NT2/D1 (cell line): ENCODE measurements around the gene EPC1.

Experiments used
- DNase-seq: peaks from one replicate; pipeline ENCODE4 v3.0.0-alpha.2; 2011; ENCODE audit warnings: low read depth, low spot score
- H3K27me3 ChIP-seq: 2 replicates; pipeline ENCODE4 v1.6.0; 2011; ENCODE audit warnings: mild to moderate bottlenecking; ENCODE audit not compliant: insufficient read length, insufficient read depth
- H3K36me3 ChIP-seq: 2 replicates; pipeline ENCODE4 v1.6.1; 2011; ENCODE audit warnings: mild to moderate bottlenecking, low read length, mixed read lengths; ENCODE audit not compliant: insufficient read depth, insufficient read length
- H3K4me1 ChIP-seq: 2 replicates; pipeline ENCODE4 v1.5.1; 2011; ENCODE audit not compliant: insufficient read depth, insufficient read length
- H3K4me3 ChIP-seq: 2 replicates; pipeline ENCODE4 v1.5.1; 2011; ENCODE audit warnings: low read depth; ENCODE audit not compliant: insufficient read length
- H3K9ac ChIP-seq: 2 replicates; pipeline ENCODE4 v1.6.0; 2011; ENCODE audit warnings: low read depth; ENCODE audit not compliant: insufficient read length
- H3K9me3 ChIP-seq: 2 replicates; pipeline ENCODE4 v1.5.1; 2011; ENCODE audit warnings: mild to moderate bottlenecking, low read length; ENCODE audit not compliant: insufficient read depth
- SUZ12 ChIP-seq: IDR thresholded peaks from 2 replicates; pipeline ENCODE4 v1.6.1; 2011; ENCODE audit not compliant: insufficient read length, insufficient read depth; ENCODE audit errors: extremely low read depth
- YY1 ChIP-seq: IDR thresholded peaks from 2 replicates; pipeline ENCODE4 v1.6.1; 2011; ENCODE audit not compliant: insufficient read length, insufficient read depth
- ZNF274 ChIP-seq: IDR thresholded peaks from 2 replicates; pipeline ENCODE4 v1.6.1; 2011; ENCODE audit warnings: mild to moderate bottlenecking, low read depth, low read length

The EPC1 gene

DNA sequence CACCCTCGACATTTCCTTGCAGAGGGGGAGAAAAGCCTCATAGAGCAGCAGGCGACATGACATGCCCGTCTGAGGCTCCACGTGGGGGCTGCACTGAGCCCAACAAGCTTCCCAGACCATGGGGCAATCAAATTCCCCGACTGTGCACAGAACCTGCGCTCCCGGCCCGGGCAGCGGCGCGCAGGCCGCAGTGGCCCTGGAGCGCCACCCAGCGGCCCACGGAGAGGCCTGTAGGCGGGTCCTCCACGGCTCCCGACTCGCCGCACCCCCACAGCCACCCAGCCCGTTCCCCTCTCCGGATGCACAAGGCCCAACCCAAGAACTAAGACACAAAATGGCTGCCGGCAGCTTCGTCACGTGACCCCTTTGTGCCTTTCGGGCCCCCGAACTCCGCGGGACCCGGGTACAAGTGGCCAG lies 816 bp downstream of the EPC1 start:
- Histone ChIP-seq H3K9ac (peak overlapping the region; percentile 100), H3K36me3 (peaks cover 11% of the 10 kb centered on the region), H3K4me1 (no peaks in the 10 kb centered on the region), H3K9me3 (no peaks in the 10 kb centered on the region), H3K27me3 (no peaks in the 10 kb centered on the region), H3K4me3 (peak overlapping the region; percentile 96)
- DNase-seq: peak; percentile 89
- TF ChIP-seq SUZ12 (no peak), YY1 (peak; percentile 80), ZNF274 (no peak)

- no peaks in the 10 kb centered on the region for H3K4me1 ChIP-seq
Measured at GRCh38 chr10:32341596-32341995, 5.4 kb downstream of the EPC1 start.

GRCh38 chr10:32340596-32341180 lies 6.3 kb downstream of the EPC1 start:
- Histone ChIP-seq H3K9ac (no peak overlapping the region), H3K27me3 (no peaks in the 10 kb centered on the region), H3K36me3 (peaks cover 11% of the 10 kb centered on the region), H3K4me3 (no peak overlapping the region), H3K4me1 (no peaks in the 10 kb centered on the region), H3K9me3 (no peaks in the 10 kb centered on the region)
- TF ChIP-seq ZNF274: no peak
- no peak for TF ChIP-seq YY1
- TF ChIP-seq SUZ12: no peak
- no peak for DNase-seq

More at GRCh38 chr10:32341596-32341995, 5.4 kb downstream of the EPC1 start:
- H3K4me3 ChIP-seq: no peak overlapping the region
- TF ChIP-seq SUZ12 (no peak), ZNF274 (no peak), YY1 (no peak)
- H3K27me3 ChIP-seq: no peaks in the 10 kb centered on the region
- no peak for DNase-seq
- no peak overlapping the region for H3K9ac ChIP-seq
- no peaks in the 10 kb centered on the region for H3K9me3 ChIP-seq
- H3K36me3 ChIP-seq: peaks cover 11% of the 10 kb centered on the region

GRCh38 chr10:32338262-32338661 lies 8.7 kb downstream of the EPC1 start:
- Histone ChIP-seq H3K9me3 (no peaks in the 10 kb centered on the region), H3K4me3 (no peak overlapping the region), H3K27me3 (no peaks in the 10 kb centered on the region), H3K4me1 (no peaks in the 10 kb centered on the region), H3K9ac (no peak overlapping the region), H3K36me3 (peaks cover 4% of the 10 kb centered on the region)
- no peak for DNase-seq
- TF ChIP-seq YY1 (no peak), ZNF274 (no peak), SUZ12 (no peak)

GRCh38 chr10:32337350-32337749 lies 9.6 kb downstream of the EPC1 start:
- DNase-seq: no peak

DNA sequence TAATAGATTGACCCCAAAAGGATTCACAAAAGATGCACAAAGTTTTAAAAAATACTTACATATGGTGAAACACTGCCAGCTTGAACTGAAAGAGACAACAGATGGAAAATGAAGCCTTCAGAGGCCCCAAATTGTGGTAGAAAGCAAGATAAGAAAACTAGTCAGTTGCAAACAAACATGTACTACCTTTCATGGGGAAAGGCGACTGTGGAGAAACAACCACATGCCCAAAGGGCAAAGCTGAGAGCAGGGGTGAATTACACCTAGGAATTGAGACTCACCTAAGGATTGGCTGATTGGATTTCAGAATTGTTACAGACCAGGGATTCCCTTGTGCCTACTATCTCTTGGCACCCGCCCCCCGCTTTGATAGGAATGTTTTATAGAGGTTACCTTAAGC lies 13.1 kb downstream of the EPC1 start:
- H3K36me3 ChIP-seq: peaks cover 9% of the 10 kb centered on the region
- TF ChIP-seq SUZ12: no peak
- H3K27me3 ChIP-seq: no peaks in the 10 kb centered on the region
- no peak overlapping the region for H3K9ac ChIP-seq
- no peak overlapping the region for H3K4me3 ChIP-seq
- H3K9me3 ChIP-seq: no peaks in the 10 kb centered on the region
- no peaks in the 10 kb centered on the region for H3K4me1 ChIP-seq
- no peak for DNase-seq

More at GRCh38 chr10:32337350-32337749, 9.6 kb downstream of the EPC1 start:
- Histone ChIP-seq H3K4me3 (no peak overlapping the region), H3K27me3 (no peaks in the 10 kb centered on the region), H3K9ac (no peak overlapping the region), H3K9me3 (no peaks in the 10 kb centered on the region), H3K36me3 (peaks cover 6% of the 10 kb centered on the region), H3K4me1 (no peaks in the 10 kb centered on the region)
- TF ChIP-seq SUZ12 (no peak), YY1 (no peak), ZNF274 (no peak)

DNA sequence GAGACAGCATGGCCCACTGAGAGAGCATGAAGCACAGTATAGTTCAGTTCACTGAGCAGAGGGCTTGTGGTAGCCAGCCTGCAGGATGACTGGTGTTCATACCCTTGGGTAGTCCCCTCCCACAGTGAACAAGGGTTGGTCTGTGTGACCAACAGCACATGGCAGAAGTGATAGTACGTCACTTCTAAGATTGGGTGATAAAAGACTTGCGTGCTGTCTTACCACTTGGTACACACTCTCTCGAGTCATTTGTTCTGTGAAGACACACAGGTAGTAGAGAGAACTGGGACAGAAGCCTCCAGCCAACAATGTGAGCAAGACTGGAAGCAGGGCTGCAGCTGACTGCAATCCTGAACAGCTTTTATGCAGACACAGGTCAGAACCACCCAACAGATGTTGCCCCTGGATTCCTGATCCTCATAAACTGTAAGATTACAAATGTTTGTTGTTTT lies 14.6 kb downstream of the EPC1 start:
- H3K4me1 ChIP-seq: no peaks in the 10 kb centered on the region
- H3K36me3 ChIP-seq: peaks cover 9% of the 10 kb centered on the region
- H3K4me3 ChIP-seq: no peak overlapping the region
- H3K27me3 ChIP-seq: no peaks in the 10 kb centered on the region
- peak overlapping the region; percentile 5 for H3K9ac ChIP-seq
- DNase-seq: no peak
- TF ChIP-seq YY1 (no peak), ZNF274 (no peak), SUZ12 (no peak)
- H3K9me3 ChIP-seq: no peaks in the 10 kb centered on the region

DNA sequence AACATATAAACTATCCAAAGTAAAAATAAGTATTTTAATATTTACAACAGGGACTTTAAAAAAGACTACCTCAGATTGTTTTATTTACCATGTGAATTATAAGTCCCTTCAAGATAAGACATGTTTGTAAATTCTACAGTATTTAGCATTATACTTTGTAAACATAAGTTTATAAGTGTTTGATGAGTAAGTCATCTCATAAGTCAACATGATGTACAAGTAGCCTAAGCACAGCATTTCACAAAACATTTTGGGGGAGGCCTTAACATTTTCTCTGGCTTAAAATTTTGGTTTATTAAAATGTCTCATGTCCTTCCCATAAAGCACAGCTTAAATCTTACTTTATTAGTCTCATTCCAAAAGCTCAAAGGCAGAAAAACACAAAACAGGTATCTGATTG lies 15.4 kb downstream of the EPC1 start:
- no peaks in the 10 kb centered on the region for H3K27me3 ChIP-seq

More for the DNA sequence above, 15.4 kb downstream of the EPC1 start:
- peaks cover 9% of the 10 kb centered on the region for H3K36me3 ChIP-seq
- DNase-seq: no peak
- H3K9ac ChIP-seq: no peak overlapping the region
- H3K9me3 ChIP-seq: no peaks in the 10 kb centered on the region
- H3K4me1 ChIP-seq: no peaks in the 10 kb centered on the region
- no peak overlapping the region for H3K4me3 ChIP-seq
- TF ChIP-seq ZNF274 (no peak), SUZ12 (no peak), YY1 (no peak)
